HG03060 (cell line): Measurements from ENCODE around the gene KMT2C.

Experiments used
- ATAC-seq: cut with Tn5 transposase; IDR thresholded peaks from one replicate; pipeline ENCODE4 v1.9.1; 2021; ENCODE audit warnings: low read depth, moderate number of reproducible peaks; ENCODE audit not compliant: unreplicated experiment

Gene KMT2C

GRCh38 chr7:152158801-152159587, 276.8 kb downstream of the KMT2C start:
- ATAC-seq, result peak; percentile 88

DNA sequence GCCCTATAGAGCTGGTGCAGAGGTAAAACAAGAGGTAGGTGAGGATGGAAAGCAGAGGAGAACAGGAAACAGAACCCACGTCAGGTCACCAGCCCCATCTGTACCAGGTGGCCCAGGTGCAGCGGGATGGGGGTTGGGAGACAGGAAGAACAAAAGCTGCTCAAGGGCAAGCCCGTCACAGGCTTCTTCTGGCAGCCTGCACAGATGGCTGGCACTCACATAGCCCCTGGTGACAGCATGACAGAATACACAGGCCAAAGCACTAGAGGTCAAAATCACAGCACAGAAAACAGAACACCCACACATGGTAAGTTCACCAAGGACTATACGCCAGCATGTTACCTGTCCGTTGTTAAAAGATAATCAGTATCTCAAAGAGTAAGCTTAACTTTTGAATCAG, 283.5 kb downstream of the KMT2C start:
- ATAC-seq, result no peak

- no peak for ATAC-seq
These were observed 286.4 kb downstream of the KMT2C start for GRCh38 chr7:152149363-152149762.

GRCh38 chr7:152148706-152149105, 287.1 kb downstream of the KMT2C start:
- ATAC-seq, result no peak

DNA sequence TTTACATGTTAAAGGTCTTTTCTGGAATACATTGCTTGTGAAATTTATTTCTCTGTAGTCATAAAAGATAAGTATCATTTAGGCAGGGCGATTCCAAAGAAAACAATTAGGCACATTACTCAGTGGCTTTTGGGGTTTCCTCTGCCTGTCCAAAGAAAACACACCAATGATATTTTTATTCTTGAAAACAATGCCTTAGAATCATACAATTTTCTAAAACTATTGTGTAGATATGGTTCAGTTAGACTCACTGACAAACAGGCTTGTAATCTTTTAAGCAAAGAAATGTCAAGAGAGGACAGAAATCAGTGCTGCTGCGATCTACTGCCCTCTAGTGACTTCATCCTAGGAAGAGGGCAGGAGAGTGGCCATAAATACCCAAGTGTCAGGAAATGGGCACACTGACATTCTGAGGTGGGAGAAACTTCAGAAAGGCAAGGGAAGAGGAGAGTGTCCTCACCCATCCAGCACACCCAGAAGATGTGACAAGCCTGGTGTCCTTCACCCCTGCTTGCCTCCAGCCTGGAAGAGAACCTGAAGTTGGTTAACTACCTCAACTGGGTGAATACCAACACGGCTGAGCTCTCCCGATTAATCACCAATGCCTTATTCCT, 289.8 kb downstream of the KMT2C start:
- no peak for ATAC-seq

GRCh38 chr7:152144557-152145245, 291.1 kb downstream of the KMT2C start:
- no peak for ATAC-seq

DNA sequence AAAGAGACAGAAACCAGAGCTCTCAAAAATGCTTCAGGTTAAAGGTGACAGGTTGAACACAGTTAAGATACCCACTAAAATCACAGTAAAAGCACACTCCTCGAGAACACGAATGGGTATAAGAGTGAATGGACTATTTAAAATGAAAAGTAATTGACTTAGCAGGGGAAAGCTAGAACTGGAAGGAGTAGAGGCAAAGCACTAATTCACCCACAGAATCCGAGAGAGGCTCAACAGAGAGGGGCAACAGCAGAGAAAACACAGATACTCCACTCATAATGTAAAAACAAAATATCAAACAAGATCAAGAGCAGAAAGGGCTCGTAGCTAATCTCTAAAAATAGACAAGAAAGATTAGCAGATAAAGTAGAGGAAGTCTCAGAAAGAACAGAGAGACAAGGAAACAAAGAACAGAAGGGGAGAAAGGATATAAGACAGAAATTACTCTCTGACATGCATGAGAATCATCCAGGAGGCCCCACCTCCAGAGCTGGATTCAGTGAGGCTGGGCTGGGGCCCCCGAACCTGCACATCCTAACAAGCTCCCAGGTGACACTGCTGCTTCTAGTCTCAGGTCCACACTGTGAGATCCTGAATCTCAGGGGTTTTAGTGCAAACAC, 292.7 kb downstream of the KMT2C start:
- ATAC-seq, result no peak

- no peak for ATAC-seq
These were observed 295.2 kb downstream of the KMT2C start for GRCh38 chr7:152140560-152140959.

- ATAC-seq, result no peak
These were observed 295.7 kb downstream of the KMT2C start for GRCh38 chr7:152140067-152140466.

- ATAC-seq, result no peak
These were observed 298.3 kb downstream of the KMT2C start for GRCh38 chr7:152137476-152138025.

DNA sequence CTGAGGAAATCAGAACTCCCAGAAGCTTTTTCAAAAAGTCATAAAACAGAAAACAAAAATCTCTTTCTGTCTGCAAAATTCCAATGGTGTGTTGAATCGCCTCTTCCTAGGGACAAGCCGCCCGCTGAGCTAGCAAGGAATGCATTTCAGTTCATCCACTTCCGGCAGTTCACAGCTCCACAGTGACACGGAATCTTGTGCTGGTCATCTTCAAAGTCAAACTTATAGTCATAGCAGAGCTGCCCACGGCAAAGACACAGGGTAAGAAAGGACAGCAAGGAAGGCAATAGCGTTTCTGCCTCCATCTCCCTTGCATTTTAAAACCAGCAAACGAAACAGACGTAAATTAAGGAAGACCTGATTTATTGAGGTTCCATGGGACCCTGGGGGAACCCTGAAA, 299.1 kb downstream of the KMT2C start:
- ATAC-seq, result no peak

DNA sequence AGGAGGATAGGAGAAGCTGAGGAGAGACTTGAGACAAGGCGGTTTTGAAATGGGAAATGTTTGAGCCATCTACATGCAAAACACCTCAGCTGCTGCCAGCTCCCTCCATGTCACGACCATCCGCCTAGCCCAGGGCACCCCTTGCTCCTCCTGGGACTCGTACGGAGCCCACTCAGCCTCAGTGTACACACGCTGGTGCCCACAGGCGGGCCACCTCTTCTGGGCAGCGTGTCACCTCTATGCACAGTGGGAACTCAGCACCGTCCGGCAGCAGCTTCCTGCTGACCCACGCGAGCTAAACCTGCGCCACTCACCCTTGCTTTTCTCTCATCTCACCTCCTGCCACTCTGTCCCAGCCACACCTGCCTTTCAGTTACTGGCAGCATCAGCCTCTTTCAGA, 302.0 kb downstream of the KMT2C start:
- ATAC-seq, result no peak

- no peak for ATAC-seq
These were observed 303.0 kb downstream of the KMT2C start for GRCh38 chr7:152132812-152133211.

DNA sequence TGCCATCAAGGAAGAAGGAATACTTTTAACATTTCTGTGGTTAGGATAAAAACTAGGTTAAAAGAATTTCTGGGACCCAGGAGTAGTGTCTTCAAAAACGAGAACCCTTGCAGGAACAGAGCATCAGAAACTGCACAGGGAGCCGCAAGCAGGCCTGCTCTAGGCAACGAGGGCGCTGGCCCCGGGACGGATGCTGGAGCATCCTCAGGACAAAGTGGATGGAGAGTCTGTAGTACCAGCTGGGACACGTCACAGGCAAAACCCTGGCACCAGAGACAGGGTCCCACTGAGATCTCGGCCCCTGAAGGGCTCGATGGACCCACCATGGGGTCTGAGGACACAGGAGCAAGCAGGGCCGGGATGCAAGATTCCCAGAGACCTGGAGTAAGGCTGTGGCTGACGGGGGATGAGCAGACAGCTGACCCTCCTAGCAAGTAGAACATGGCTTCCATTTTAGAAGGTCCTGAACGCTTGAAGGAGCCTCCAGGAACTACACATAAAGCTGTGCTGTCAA, 303.8 kb downstream of the KMT2C start:
- no peak for ATAC-seq

GRCh38 chr7:152130658-152131590, 304.9 kb downstream of the KMT2C start:
- no peak for ATAC-seq

GRCh38 chr7:152129682-152130081, 306.1 kb downstream of the KMT2C start:
- ATAC-seq, result no peak

GRCh38 chr7:152128741-152129461, 306.9 kb downstream of the KMT2C start:
- ATAC-seq, result no peak

DNA sequence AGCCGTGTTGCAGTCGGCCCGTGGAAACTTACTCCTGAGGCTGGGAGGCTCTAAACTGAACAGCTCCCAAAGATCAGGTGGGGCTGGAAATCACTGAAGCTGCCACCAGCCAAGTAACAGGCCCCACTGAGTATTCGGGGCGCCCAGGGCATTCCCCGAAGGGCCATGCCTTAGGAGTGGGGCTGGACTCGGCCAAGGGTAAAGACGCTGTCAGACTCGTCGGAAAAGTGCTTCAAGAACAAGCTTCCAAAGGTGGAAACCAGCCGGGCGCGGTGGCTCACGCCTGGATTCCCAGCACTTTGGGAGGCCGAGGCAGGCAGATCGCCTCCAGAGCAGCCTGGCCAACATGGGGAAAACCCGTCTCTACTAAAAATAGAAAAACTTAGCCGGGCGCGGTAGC, 307.6 kb downstream of the KMT2C start:
- ATAC-seq, result no peak

DNA sequence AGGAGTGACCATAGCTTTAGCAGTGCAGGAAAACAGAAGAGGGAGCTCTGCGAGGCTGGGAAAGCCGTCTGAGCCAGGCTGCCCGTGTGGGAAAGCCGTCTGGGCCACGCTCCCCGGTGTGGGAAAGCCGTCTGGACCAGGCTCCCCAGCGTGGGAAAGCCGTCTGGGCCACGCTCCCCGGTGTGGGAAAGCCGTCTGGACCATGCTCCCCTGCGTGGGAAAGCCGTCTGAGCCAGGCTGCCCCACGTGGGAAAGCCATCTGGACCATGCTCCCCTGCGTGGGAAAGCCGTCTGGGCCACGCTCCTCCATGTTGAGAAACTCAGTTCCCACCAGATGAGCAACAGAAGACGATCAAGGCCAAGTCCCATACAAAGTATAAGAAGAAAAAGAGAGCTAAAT, 308.6 kb downstream of the KMT2C start:
- ATAC-seq, result no peak
